Kidney epithelial cell (primary cell): ENCODE data around the gene B3GALT6. TPM values are rescaled to one million over a fixed set of nuclear protein-coding genes. Genes with fewer than 3 reads are reported as not detected.
A peak's percentile ranks its signal among the peaks of the same experiment; 100 is the strongest.

ENCODE experiments used
- DNase-seq: peaks from one replicate; pipeline ENCODE4 v3.0.0-alpha.2; 2010; ENCODE audit warnings: low read depth
- H3K27me3 ChIP-seq: 2 replicates; pipeline ENCODE4 v1.6.0; 2011; ENCODE audit warnings: low read length; ENCODE audit not compliant: control insufficient read depth, insufficient read depth
- H3K36me3 ChIP-seq: 2 replicates; pipeline ENCODE4 v1.5.1; 2011; ENCODE audit warnings: low read length; ENCODE audit not compliant: control insufficient read depth, insufficient read depth
- H3K4me3 ChIP-seq: 2 replicates; pipeline ENCODE4 v1.5.1; 2011; ENCODE audit warnings: low read depth, mild to moderate bottlenecking, control low read depth, low read length
- total RNA-seq: library from RNA; depleted of rRNA; stranded (reverse); fragments of >200 nt; gene quantifications from 2 replicates; pipeline ENCODE4 v1.2.3, GENCODE V29; 2015
- TF ChIP-seq, protein P1 (sequence below): IDR thresholded peaks from 2 replicates; pipeline ENCODE4 v1.5.1; 2011; ENCODE audit warnings: mild to moderate bottlenecking, moderate library complexity, low read length, control low read depth, inconsistent platforms; ENCODE audit not compliant: insufficient read depth, poor library complexity, severe bottlenecking

The B3GALT6 gene
- total RNA-seq, 1 donor from 2014 or later: 43.7 TPM

- no peak overlapping the region for H3K4me3 ChIP-seq
- no peak for DNase-seq
- peaks cover 25% of the 10 kb centered on the region for H3K27me3 ChIP-seq
- TF ChIP-seq, protein P1, sequence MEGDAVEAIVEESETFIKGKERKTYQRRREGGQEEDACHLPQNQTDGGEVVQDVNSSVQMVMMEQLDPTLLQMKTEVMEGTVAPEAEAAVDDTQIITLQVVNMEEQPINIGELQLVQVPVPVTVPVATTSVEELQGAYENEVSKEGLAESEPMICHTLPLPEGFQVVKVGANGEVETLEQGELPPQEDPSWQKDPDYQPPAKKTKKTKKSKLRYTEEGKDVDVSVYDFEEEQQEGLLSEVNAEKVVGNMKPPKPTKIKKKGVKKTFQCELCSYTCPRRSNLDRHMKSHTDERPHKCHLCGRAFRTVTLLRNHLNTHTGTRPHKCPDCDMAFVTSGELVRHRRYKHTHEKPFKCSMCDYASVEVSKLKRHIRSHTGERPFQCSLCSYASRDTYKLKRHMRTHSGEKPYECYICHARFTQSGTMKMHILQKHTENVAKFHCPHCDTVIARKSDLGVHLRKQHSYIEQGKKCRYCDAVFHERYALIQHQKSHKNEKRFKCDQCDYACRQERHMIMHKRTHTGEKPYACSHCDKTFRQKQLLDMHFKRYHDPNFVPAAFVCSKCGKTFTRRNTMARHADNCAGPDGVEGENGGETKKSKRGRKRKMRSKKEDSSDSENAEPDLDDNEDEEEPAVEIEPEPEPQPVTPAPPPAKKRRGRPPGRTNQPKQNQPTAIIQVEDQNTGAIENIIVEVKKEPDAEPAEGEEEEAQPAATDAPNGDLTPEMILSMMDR: no peak
- H3K36me3 ChIP-seq: no peaks in the 10 kb centered on the region
Measured at GRCh38 chr1:1282998-1283397, 51.0 kb downstream of the B3GALT6 start.

DNA sequence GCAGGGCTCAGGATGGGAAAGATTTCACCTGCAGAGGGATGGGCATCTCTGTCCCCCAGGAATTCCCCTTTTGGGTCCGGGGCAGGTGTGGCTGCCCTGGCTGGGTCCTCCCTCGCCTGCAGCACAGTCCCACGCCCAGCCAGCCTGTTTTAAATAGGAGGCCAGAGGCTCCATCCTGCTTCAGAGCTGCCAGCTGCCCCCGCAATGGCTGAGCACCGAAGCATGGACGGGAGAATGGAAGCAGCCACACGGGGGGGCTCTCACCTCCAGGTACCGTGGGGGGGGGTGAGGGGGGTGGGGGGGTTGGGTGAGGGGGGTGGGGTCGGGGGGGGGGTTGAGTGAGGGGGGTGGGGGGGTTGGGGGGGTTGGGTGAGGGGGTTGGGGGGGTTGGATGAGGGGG is 51.8 kb downstream of the B3GALT6 start:
- DNase-seq: no peak

More for the DNA sequence above, 51.8 kb downstream of the B3GALT6 start:
- Histone ChIP-seq H3K27me3 (peaks cover 25% of the 10 kb centered on the region), H3K36me3 (no peaks in the 10 kb centered on the region), H3K4me3 (no peak overlapping the region)
- TF ChIP-seq, protein P1: peak; percentile 19

Other genes starting within 250 kb of the B3GALT6 start
- gene HES4, start 232.1 kb upstream of the B3GALT6 start, total RNA-seq: 160 and 184 TPM in 2 replicates
- 68.7 and 97.7 TPM in 2 replicates for gene ISG15, start 218.7 kb upstream of the B3GALT6 start, total RNA-seq
- 479 and 617 TPM in 2 replicates for gene AGRN, start 212.1 kb upstream of the B3GALT6 start, total RNA-seq
- 5.4 and 7.5 TPM in 2 replicates for gene RNF223, start 157.9 kb upstream of the B3GALT6 start, total RNA-seq
- 20.3 and 25.5 TPM in 2 replicates for gene C1orf159, start 116.1 kb upstream of the B3GALT6 start, total RNA-seq
- 0.27 TPM in 1 of 2 replicates, not detected in the other for gene TTLL10, start 58.4 kb upstream of the B3GALT6 start, total RNA-seq
- gene TNFRSF18, start 25.6 kb upstream of the B3GALT6 start, total RNA-seq: 0.67 and 2.1 TPM in 2 replicates
- 0.25 and 3.6 TPM in 2 replicates for gene TNFRSF4, start 18.1 kb upstream of the B3GALT6 start, total RNA-seq
- 146 and 153 TPM in 2 replicates for gene SDF4, start 236 bp upstream of the B3GALT6 start, total RNA-seq
- gene C1QTNF12, start 14.5 kb downstream of the B3GALT6 start, total RNA-seq: 0.88 and 1.4 TPM in 2 replicates
- gene UBE2J2, start 41.6 kb downstream of the B3GALT6 start, total RNA-seq: 65.1 and 78.0 TPM in 2 replicates
- gene SCNN1D, start 48.2 kb downstream of the B3GALT6 start, total RNA-seq: 0.46 and 0.62 TPM in 2 replicates
- gene ACAP3, start 75.7 kb downstream of the B3GALT6 start, total RNA-seq: 37.9 and 43.1 TPM in 2 replicates
- gene PUSL1, start 76.4 kb downstream of the B3GALT6 start, total RNA-seq: 45.1 and 59.9 TPM in 2 replicates
- gene INTS11, start 92.4 kb downstream of the B3GALT6 start, total RNA-seq: 94.2 and 123 TPM in 2 replicates
- gene CPTP, start 92.6 kb downstream of the B3GALT6 start, total RNA-seq: 44.3 and 59.5 TPM in 2 replicates
- gene TAS1R3, start 99.0 kb downstream of the B3GALT6 start, total RNA-seq: 0.08 and 1.0 TPM in 2 replicates
- 87.3 and 101 TPM in 2 replicates for gene DVL1, start 117.2 kb downstream of the B3GALT6 start, total RNA-seq
- 106 and 165 TPM in 2 replicates for gene MXRA8, start 126.3 kb downstream of the B3GALT6 start, total RNA-seq
- gene AURKAIP1, start 143.0 kb downstream of the B3GALT6 start, total RNA-seq: 201 and 204 TPM in 2 replicates
- 134 and 136 TPM in 2 replicates for gene CCNL2, start 167.1 kb downstream of the B3GALT6 start, total RNA-seq
- 134 and 159 TPM in 2 replicates for gene MRPL20, start 175.1 kb downstream of the B3GALT6 start, total RNA-seq
- 1.4 and 1.6 TPM in 2 replicates for gene ANKRD65, start 189.0 kb downstream of the B3GALT6 start, total RNA-seq
- 27.6 and 28.3 TPM in 2 replicates for gene VWA1, start 203.5 kb downstream of the B3GALT6 start, total RNA-seq
- 0.38 and 0.75 TPM in 2 replicates for gene ATAD3C, start 217.5 kb downstream of the B3GALT6 start, total RNA-seq
- 31.4 and 37.8 TPM in 2 replicates for gene ATAD3B, start 239.5 kb downstream of the B3GALT6 start, total RNA-seq